Mucosa of rectum (tissue), 2 donors: ENCODE results near the gene IGF2BP3.

Source experiments
- H3K27ac ChIP-seq, 2 donors: one replicate each; pipeline ENCODE4 v1.7.0; 2013; ENCODE audit warnings: inconsistent platforms in 2 of 2, low read depth in 2 of 2, low read length in 2 of 2
- H3K27me3 ChIP-seq, 2 donors: one replicate each; pipeline ENCODE4 v1.7.0; 2013; ENCODE audit warnings: low read length in 2 of 2; ENCODE audit not compliant: control insufficient read depth in 2 of 2, insufficient read depth in 2 of 2
- H3K36me3 ChIP-seq, 2 donors: one replicate each; pipeline ENCODE4 v1.7.0; 2013; ENCODE audit warnings: low read length in 2 of 2; ENCODE audit not compliant: control insufficient read depth in 2 of 2, insufficient read depth in 2 of 2
- H3K4me1 ChIP-seq, 2 donors: one replicate each; pipeline ENCODE4 v1.7.0; 2013; ENCODE audit warnings: low read length in 2 of 2, mild to moderate bottlenecking in 1 of 2; ENCODE audit not compliant: control insufficient read depth in 2 of 2, insufficient read depth in 2 of 2
- H3K4me3 ChIP-seq, 2 donors: one replicate each; pipeline ENCODE4 v1.7.0; 2013; ENCODE audit warnings: low read length in 2 of 2
- H3K9ac ChIP-seq, 2 donors: one replicate each; pipeline ENCODE4 v1.7.0; 2013; ENCODE audit warnings: low read length in 2 of 2, low read depth in 1 of 2, mild to moderate bottlenecking in 1 of 2
- H3K9me3 ChIP-seq, 2 donors: one replicate each; pipeline ENCODE4 v1.7.0; 2013; ENCODE audit warnings: low read length in 2 of 2; ENCODE audit not compliant: control insufficient read depth in 2 of 2
- donor health status: healthy.
- donor health status: Normal muscosa, but diverticular disease.

IGF2BP3 gene

GRCh38 chr7:23287612-23288011 is 182.7 kb downstream of the IGF2BP3 start:
- Histone ChIP-seq H3K36me3 (no peaks in the 10 kb centered on the region), H3K9ac (no peak overlapping the region), H3K4me3 (no peak overlapping the region), H3K4me1 (no peaks in the 10 kb centered on the region), H3K27ac (no peak overlapping the region), H3K9me3 (no peaks in the 10 kb centered on the region), H3K27me3 (no peaks in the 10 kb centered on the region)

- Histone ChIP-seq H3K9ac (no peak overlapping the region), H3K4me3 (no peak overlapping the region), H3K36me3 (no peaks in the 10 kb centered on the region), H3K9me3 (no peaks in the 10 kb centered on the region), H3K4me1 (no peaks in the 10 kb centered on the region), H3K27me3 (no peaks in the 10 kb centered on the region), H3K27ac (no peak overlapping the region)
These were observed 184.3 kb downstream of the IGF2BP3 start for GRCh38 chr7:23285657-23286646.

- Histone ChIP-seq H3K9ac (no peak overlapping the region), H3K27me3 (no peaks in the 10 kb centered on the region)
These were observed 185.4 kb downstream of the IGF2BP3 start for GRCh38 chr7:23284871-23285270.

GRCh38 chr7:23283086-23283485 is 187.2 kb downstream of the IGF2BP3 start:
- H3K36me3 ChIP-seq, result no peaks in the 10 kb centered on the region
- H3K27ac ChIP-seq, result no peak overlapping the region
- H3K4me1 ChIP-seq, result no peaks in the 10 kb centered on the region
- H3K4me3 ChIP-seq, result no peak overlapping the region
- no peak overlapping the region for H3K9ac ChIP-seq
- no peaks in the 10 kb centered on the region for H3K27me3 ChIP-seq
- no peaks in the 10 kb centered on the region for H3K9me3 ChIP-seq

More at GRCh38 chr7:23284871-23285270, 185.4 kb downstream of the IGF2BP3 start:
- no peak overlapping the region for H3K4me3 ChIP-seq
- H3K4me1 ChIP-seq, result no peaks in the 10 kb centered on the region
- no peaks in the 10 kb centered on the region for H3K36me3 ChIP-seq
- H3K9me3 ChIP-seq, result no peaks in the 10 kb centered on the region
- no peak overlapping the region for H3K27ac ChIP-seq

DNA sequence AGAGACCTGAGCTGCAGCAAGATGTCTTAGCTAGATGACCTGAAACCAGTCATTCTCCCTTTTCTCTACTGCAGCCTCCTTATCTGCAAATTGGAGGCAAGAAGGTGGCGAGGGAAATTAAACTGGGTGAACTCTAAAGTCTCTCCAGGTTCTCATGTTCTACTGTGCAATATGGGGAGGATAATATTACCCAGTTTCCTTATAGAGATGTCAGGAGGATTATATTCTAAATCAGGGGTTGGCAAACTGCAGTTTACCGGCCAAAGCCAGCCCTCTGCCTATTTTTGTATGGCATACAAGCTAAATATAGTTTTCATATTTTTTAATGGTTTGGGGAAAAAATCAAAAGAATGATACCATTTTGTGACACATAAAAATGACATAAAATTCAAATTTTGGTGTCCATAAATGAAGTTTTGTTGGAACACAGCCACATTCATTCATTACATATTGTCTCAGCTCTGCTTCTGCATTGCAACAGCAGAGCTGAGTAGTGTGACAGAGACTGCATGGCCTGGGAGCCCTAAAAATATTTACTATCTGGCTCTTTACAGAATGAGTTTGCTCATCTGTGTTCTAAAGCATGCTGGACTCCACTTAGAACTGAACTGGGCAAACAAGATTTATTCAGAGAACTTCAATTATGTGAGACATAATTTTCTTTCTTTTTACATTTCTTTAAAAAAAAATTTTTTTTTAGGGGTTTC is 190.3 kb downstream of the IGF2BP3 start:
- no peak overlapping the region for H3K4me3 ChIP-seq
- no peak overlapping the region for H3K27ac ChIP-seq
- H3K9ac ChIP-seq, result no peak overlapping the region
- H3K36me3 ChIP-seq, result no peaks in the 10 kb centered on the region
- H3K4me1 ChIP-seq, result no peaks in the 10 kb centered on the region
- H3K9me3 ChIP-seq, result no peaks in the 10 kb centered on the region
- no peaks in the 10 kb centered on the region for H3K27me3 ChIP-seq

DNA sequence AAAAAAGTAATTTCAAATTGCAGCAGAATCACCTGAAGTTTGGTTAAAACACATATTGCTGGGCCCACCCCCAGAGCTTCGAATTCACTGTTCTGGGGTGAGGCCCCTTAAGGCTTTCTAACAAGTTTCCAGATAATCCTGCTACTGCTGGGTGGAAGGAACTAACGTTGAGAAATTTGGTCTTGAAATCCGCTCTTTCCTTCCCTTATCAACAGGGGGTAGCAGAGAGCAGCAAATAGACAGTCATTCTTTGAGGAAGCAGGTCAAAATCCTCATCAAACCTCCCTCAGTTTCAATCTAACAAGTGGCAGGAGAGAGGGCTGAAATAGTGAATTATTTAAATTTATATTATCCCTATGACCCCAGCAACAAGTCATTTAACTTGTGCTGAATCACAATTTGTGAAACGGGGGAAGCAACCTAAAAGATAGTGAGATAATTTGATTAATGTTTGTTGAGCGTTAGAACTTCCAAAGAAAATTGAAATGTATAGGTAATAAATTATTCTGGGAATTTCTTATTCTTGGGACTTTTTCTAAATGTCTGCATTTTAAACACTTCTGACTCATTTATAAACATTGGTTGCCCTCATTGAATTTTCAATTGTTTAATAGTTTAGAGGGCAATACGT is 192.8 kb downstream of the IGF2BP3 start:
- Histone ChIP-seq H3K36me3 (no peaks in the 10 kb centered on the region), H3K4me1 (no peaks in the 10 kb centered on the region), H3K9ac (no peak overlapping the region), H3K9me3 (no peaks in the 10 kb centered on the region), H3K27ac (no peak overlapping the region), H3K27me3 (no peaks in the 10 kb centered on the region), H3K4me3 (no peak overlapping the region)

DNA sequence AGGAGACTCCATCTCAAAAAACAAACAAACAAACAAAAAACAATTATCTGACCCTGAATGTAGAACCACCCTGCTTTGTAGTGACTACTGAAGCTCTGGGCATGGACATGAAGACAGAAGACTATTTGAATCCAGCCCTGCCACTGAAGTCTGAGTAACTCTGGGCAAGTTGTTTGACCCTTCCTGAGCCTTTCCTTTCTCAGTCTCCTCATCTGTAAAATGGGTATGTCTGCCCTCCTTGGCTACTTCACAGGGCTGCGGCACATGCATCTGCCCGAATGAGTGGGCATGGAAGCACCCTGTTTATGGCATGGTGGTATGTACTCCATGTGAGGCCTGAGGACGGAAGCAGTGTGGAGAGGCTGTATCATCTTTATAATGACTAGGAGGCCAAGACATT is 193.3 kb downstream of the IGF2BP3 start:
- no peaks in the 10 kb centered on the region for H3K4me1 ChIP-seq
- H3K27me3 ChIP-seq, result no peaks in the 10 kb centered on the region
- H3K9me3 ChIP-seq, result no peaks in the 10 kb centered on the region
- no peak overlapping the region for H3K4me3 ChIP-seq
- H3K9ac ChIP-seq, result no peak overlapping the region
- H3K36me3 ChIP-seq, result no peaks in the 10 kb centered on the region
- no peak overlapping the region for H3K27ac ChIP-seq

- H3K27me3 ChIP-seq, result no peaks in the 10 kb centered on the region
- H3K27ac ChIP-seq, result no peak overlapping the region
- H3K9me3 ChIP-seq, result no peaks in the 10 kb centered on the region
- H3K4me1 ChIP-seq, result no peaks in the 10 kb centered on the region
- H3K36me3 ChIP-seq, result no peaks in the 10 kb centered on the region
- no peak overlapping the region for H3K4me3 ChIP-seq
- no peak overlapping the region for H3K9ac ChIP-seq
These were observed 193.9 kb downstream of the IGF2BP3 start for GRCh38 chr7:23276376-23276775.

GRCh38 chr7:23275912-23276311 is 194.4 kb downstream of the IGF2BP3 start:
- Histone ChIP-seq H3K9me3 (no peaks in the 10 kb centered on the region), H3K4me3 (no peak overlapping the region), H3K9ac (no peak overlapping the region), H3K27me3 (no peaks in the 10 kb centered on the region), H3K36me3 (no peaks in the 10 kb centered on the region), H3K4me1 (no peaks in the 10 kb centered on the region), H3K27ac (no peak overlapping the region)

- Histone ChIP-seq H3K36me3 (no peaks in the 10 kb centered on the region), H3K4me3 (peak overlapping the region in 1 of 2 donors; percentile 42), H3K9ac (no peak overlapping the region), H3K9me3 (no peaks in the 10 kb centered on the region), H3K27me3 (no peaks in the 10 kb centered on the region), H3K27ac (no peak overlapping the region), H3K4me1 (no peaks in the 10 kb centered on the region)
These were observed 197.1 kb downstream of the IGF2BP3 start for GRCh38 chr7:23273141-23273599.
